B cell (primary cell): ENCODE measurements around the gene GALNT4. TPM values are rescaled to one million over a fixed set of nuclear protein-coding genes. Genes with fewer than 3 reads are reported as not detected.

Experiments used
- ATAC-seq: fragments of 200-7000 bp; cut with Tn5 transposase; one replicate; pipeline ENCODE4 v1.10.0; 2021; ENCODE audit warnings: low read depth, mild to moderate bottlenecking, moderate number of reproducible peaks, moderate library complexity
- CTCF ChIA-PET: fragments of 350-600 bp; sonication (Branson Sonifier 250); formaldehyde crosslinking; loops from one replicate; lab custom pipeline; 2021; ENCODE audit warnings: antibody characterized with exemption, inconsistent platforms; lab: Charles Lee
- POLR2A ChIA-PET: fragments of 350-600 bp; sonication (Branson Sonifier 250); formaldehyde crosslinking; loops from one replicate; lab custom pipeline; 2021; ENCODE audit warnings: antibody characterized with exemption; lab: Charles Lee
- DNase-seq: peaks from one replicate; pipeline ENCODE4 v3.0.0; 2013
- H2AFZ ChIP-seq: 2 replicates; pipeline ENCODE4 v1.6.1; 2012; ENCODE audit warnings: mild to moderate bottlenecking, low read depth, low read length; ENCODE audit not compliant: insufficient read depth, poor library complexity, severe bottlenecking
- H3K27ac ChIP-seq, 2 donors: 1 replicate in 1 of 2; 2 replicates in 1 of 2; pipeline ENCODE4 v1.5.1; 2012 to 2013; ENCODE audit warnings: low read length in 2 of 2, mild to moderate bottlenecking in 2 of 2, moderate library complexity in 1 of 2
- H3K27me3 ChIP-seq, 4 experiments: fragments of 200-600 bp in 1 of 4; sonication (generic) in 1 of 4; replicated peaks in 1 of 4; 1 replicate in 2 of 4; 2 replicates in 2 of 4; pipeline versions ENCODE4 v1.6.1 to v1.7.0; 2013 to 2016; ENCODE audit warnings: low read length in 3 of 4, mild to moderate bottlenecking in 2 of 4, mixed read lengths in 1 of 4, moderate library complexity in 1 of 4; ENCODE audit not compliant: insufficient read depth in 4 of 4, control insufficient read depth in 3 of 4; ENCODE audit errors: control extremely low read depth in 1 of 4
- H3K36me3 ChIP-seq, 2 experiments: replicated peaks in 1 of 2; 1 replicate in 1 of 2; 2 replicates in 1 of 2; pipeline versions ENCODE4 v1.6.1 to v1.7.1; 2013; ENCODE audit warnings: low read length in 1 of 2; ENCODE audit not compliant: insufficient read depth in 2 of 2, control insufficient read depth in 1 of 2; ENCODE audit errors: control extremely low read depth in 1 of 2, extremely low read depth in 1 of 2
- H3K4me1 ChIP-seq, 2 donors: fragments of 200-600 bp in 1 of 2; sonication (generic) in 1 of 2; 1 replicate in 1 of 2; 2 replicates in 1 of 2; pipeline versions ENCODE4 v1.5.1 to v1.6.1; 2013 to 2017; ENCODE audit warnings: low read length in 2 of 2; ENCODE audit not compliant: control insufficient read depth in 2 of 2, insufficient read depth in 2 of 2
- H3K4me2 ChIP-seq: replicated peaks from 2 replicates; pipeline ENCODE3; 2012; ENCODE audit warnings: mild to moderate bottlenecking, low read depth, low read length; ENCODE audit not compliant: poor library complexity, severe bottlenecking
- H3K4me3 ChIP-seq, 5 experiments: fragments of 200-600 bp in 1 of 5; sonication (generic) in 1 of 5; 1 replicate in 3 of 5; 2 replicates in 2 of 5; pipeline versions ENCODE4 v1.5.1 to v1.7.0; 2011 to 2016; ENCODE audit warnings: low read length in 4 of 5, mild to moderate bottlenecking in 4 of 5, low read depth in 2 of 5, control low read depth in 1 of 5, moderate library complexity in 1 of 5; ENCODE audit not compliant: insufficient read depth in 1 of 5; ENCODE audit errors: control extremely low read depth in 1 of 5, extremely low read depth in 1 of 5
- H3K79me2 ChIP-seq: fragments of 200-600 bp; sonication (generic); one replicate; pipeline ENCODE4 v1.6.0; 2016; ENCODE audit warnings: low read length; ENCODE audit not compliant: control insufficient read depth, insufficient read depth
- H3K9ac ChIP-seq: fragments of 200-600 bp; sonication (generic); 2 replicates; pipeline ENCODE4 v1.6.1; 2017; ENCODE audit warnings: mild to moderate bottlenecking, low read length, moderate library complexity
- H3K9me3 ChIP-seq, 3 donors: one replicate each; pipeline versions ENCODE4 v1.6.1 to v1.7.1; 2013; ENCODE audit warnings: low read length in 2 of 3; ENCODE audit not compliant: control insufficient read depth in 2 of 3, insufficient read depth in 1 of 3; ENCODE audit errors: control extremely low read depth in 1 of 3
- H4K20me1 ChIP-seq: 2 replicates; pipeline ENCODE4 v1.6.0; 2012; ENCODE audit warnings: mild to moderate bottlenecking, low read length; ENCODE audit not compliant: insufficient read depth, control insufficient read depth, poor library complexity, severe bottlenecking
- H3K27ac Mint-ChIP-seq: one replicate; pipeline ENCODE4 v1.8.0; 2021; ENCODE audit warnings: mixed read lengths
- H3K27me3 Mint-ChIP-seq: one replicate; pipeline ENCODE4 v1.8.0; 2021; ENCODE audit warnings: mixed read lengths
- H3K4me1 Mint-ChIP-seq: one replicate; pipeline ENCODE4 v1.8.0; 2021; ENCODE audit warnings: mixed read lengths
- H3K4me3 Mint-ChIP-seq: one replicate; pipeline ENCODE4 v1.8.0; 2021; ENCODE audit warnings: mixed read lengths
- H3K9me3 Mint-ChIP-seq: one replicate; pipeline ENCODE4 v1.8.0; 2022; ENCODE audit warnings: mixed read lengths; ENCODE audit not compliant: insufficient read depth
- EZH2 ChIP-seq: IDR thresholded peaks from 2 replicates; pipeline ENCODE4 v1.6.1; 2012; ENCODE audit warnings: borderline replicate concordance, low read depth, mild to moderate bottlenecking, moderate library complexity, low read length; ENCODE audit not compliant: insufficient read depth, poor library complexity, severe bottlenecking
- WGBS: methylation state at CpG from one replicate; pipeline ENCODE4 v1.1.5; 2013; ENCODE audit warnings: missing lambda C conversion rate; ENCODE audit not compliant: insufficient coverage; 5-methylcytosine and 5-hydroxymethylcytosine counted together
- intact Hi-C: fragments of 100-400 bp; cut with micrococcal nuclease; formaldehyde crosslinking; loops from one replicate; pipeline ENCODE4 v1.10.0; 2022
- polyA plus RNA-seq: library from polyadenylated mRNA; depleted of rRNA; stranded (reverse); fragments of >200 nt; gene quantifications from 2 replicates; pipeline ENCODE4 v1.2.3, GENCODE V29; 2012
- total RNA-seq, 2 donors: library from RNA; stranded (reverse); fragments of 120-200 nt in 1 of 2; gene quantifications; 1 replicate in 1 of 2; 2 replicates in 1 of 2; pipeline versions ENCODE4 v1.2.3 to v1.2.4, GENCODE V29; 2013 to 2022
- TF ChIP-seq, protein P1 (sequence below): fragments of 200-600 bp; IDR thresholded peaks from one replicate; pipeline ENCODE4 v1.8.0; 2022; ENCODE audit warnings: antibody characterized with exemption, mild to moderate bottlenecking

Gene GALNT4
- total and polyA plus RNA-seq, 2 donors (not counting 1 experiment from before 2014, with no cell fraction given) = 4.9 to 10.3 TPM

DNA sequence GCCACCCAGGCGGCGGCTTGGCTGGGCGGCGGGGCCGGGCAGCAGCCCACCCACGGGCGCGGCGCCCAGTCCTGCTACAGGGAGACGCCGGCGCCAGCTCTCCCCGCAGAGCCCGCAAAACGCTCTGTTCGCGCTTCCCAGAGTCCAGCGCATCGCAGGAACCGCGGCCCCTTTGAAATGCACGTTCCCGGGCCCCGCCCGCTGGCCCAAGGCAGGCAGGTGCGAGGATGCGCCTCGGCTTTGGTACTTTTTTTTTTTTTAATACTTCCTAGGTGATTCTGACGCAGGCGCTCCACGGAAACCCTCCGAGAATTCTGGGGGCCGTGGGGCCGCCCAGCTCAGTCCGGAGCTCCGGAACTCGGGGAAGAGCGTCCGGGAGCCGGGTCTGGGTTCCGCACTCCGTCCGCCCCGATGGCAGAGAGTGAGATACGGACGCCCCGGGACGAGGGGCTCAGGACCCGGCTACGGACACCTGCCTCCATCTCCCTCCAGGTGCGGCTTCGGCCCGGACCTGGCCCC, 768 bp upstream of the GALNT4 start:
- Histone ChIP-seq H2AFZ (peak overlapping the region; percentile 90), H3K9me3 (no peaks in the 10 kb centered on the region), H4K20me1 (peaks cover 28% of the 10 kb centered on the region), H3K4me3 (peak overlapping the region; percentile 72 to 98 (median 85)), H3K9ac (peak overlapping the region; percentile 86), H3K36me3 (no peaks in the 10 kb centered on the region), H3K4me2 (peak overlapping the region; percentile 86), H3K4me1 (peaks cover 32 to 40% of the 10 kb centered on the region in 2 donors), H3K27ac (peak overlapping the region; percentile 90 to 91), H3K27me3 (no peaks in the 10 kb centered on the region), H3K79me2 (peaks cover 48% of the 10 kb centered on the region)
- peak; percentile 28 for ATAC-seq
- H3K4me3 Mint-ChIP-seq = peak overlapping the region; percentile 96
- CTCF ChIA-PET = interaction anchor here (0.8 to 11.6 kb wide), 12 partner anchors 32 to 1383 kb away, joined by 3 to 181 read pairs (median 6); partner anchors contain the start of genes CEP290 and TMTC3
- intact Hi-C loops = loop anchor here (2.0 to 5.0 kb wide), 5 partner anchors 183 to 1488 kb away; partner anchors contain the start of genes ATP2B1, CEP290 and TMTC3
- no peaks in the 10 kb centered on the region for H3K27me3 Mint-ChIP-seq
- peaks cover 62% of the 10 kb centered on the region for H3K4me1 Mint-ChIP-seq
- no peaks in the 10 kb centered on the region for H3K9me3 Mint-ChIP-seq
- peak overlapping the region; percentile 93 for H3K27ac Mint-ChIP-seq
- POLR2A ChIA-PET = interaction anchor here (0.7 to 1.4 kb wide), 5 partner anchors 172 to 1384 kb away, joined by 3 to 5 read pairs (median 4); partner anchors contain the start of genes CEP290 and TMTC3
- WGBS = under 1% methylated on average over 50 of the region's 53 CpGs
- TF ChIP-seq, protein P1, sequence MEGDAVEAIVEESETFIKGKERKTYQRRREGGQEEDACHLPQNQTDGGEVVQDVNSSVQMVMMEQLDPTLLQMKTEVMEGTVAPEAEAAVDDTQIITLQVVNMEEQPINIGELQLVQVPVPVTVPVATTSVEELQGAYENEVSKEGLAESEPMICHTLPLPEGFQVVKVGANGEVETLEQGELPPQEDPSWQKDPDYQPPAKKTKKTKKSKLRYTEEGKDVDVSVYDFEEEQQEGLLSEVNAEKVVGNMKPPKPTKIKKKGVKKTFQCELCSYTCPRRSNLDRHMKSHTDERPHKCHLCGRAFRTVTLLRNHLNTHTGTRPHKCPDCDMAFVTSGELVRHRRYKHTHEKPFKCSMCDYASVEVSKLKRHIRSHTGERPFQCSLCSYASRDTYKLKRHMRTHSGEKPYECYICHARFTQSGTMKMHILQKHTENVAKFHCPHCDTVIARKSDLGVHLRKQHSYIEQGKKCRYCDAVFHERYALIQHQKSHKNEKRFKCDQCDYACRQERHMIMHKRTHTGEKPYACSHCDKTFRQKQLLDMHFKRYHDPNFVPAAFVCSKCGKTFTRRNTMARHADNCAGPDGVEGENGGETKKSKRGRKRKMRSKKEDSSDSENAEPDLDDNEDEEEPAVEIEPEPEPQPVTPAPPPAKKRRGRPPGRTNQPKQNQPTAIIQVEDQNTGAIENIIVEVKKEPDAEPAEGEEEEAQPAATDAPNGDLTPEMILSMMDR = no peak
- TF ChIP-seq EZH2 = no peak
- DNase-seq = peak; percentile 78
